Central memory CD8-positive, alpha-beta T cell (primary cell): ENCODE data around the gene ATP2B3.

Experiments used
- ATAC-seq: fragments of 150-1000 bp; cut with Tn5 transposase; replicated peaks from 2 replicates; pipeline ENCODE4 v1.10.0; 2022; ENCODE audit warnings: mild to moderate bottlenecking, moderate FRiP score, moderate number of reproducible peaks; ENCODE audit not compliant: poor library complexity, severe bottlenecking; ENCODE audit errors: extremely low read depth
- DNase-seq, 2 donors: peaks; one replicate each; pipeline ENCODE4 v3.0.0; 2021; ENCODE audit warnings: low spot score in 2 of 2
- H3K27ac Mint-ChIP-seq: one replicate; pipeline ENCODE4 v1.8.0; 2022; ENCODE audit warnings: low read depth, mild to moderate bottlenecking, moderate library complexity, mixed read lengths
- H3K27me3 Mint-ChIP-seq: one replicate; pipeline ENCODE4 v1.8.0; 2022; ENCODE audit warnings: mixed read lengths
- H3K36me3 Mint-ChIP-seq: one replicate; pipeline ENCODE4 v1.8.0; 2022; ENCODE audit warnings: mild to moderate bottlenecking, moderate library complexity, mixed read lengths; ENCODE audit not compliant: insufficient read depth
- H3K4me1 Mint-ChIP-seq: one replicate; pipeline ENCODE4 v1.8.0; 2022; ENCODE audit warnings: mixed read lengths
- H3K4me3 Mint-ChIP-seq: one replicate; pipeline ENCODE4 v1.8.0; 2022; ENCODE audit warnings: mild to moderate bottlenecking, moderate library complexity, mixed read lengths
- H3K9me3 Mint-ChIP-seq: one replicate; pipeline ENCODE4 v1.8.0; 2022; ENCODE audit warnings: mixed read lengths

ATP2B3 gene

GRCh38 chrX:153517946-153518834 is 748 bp downstream of the ATP2B3 start:
- no peaks in the 10 kb centered on the region for H3K4me1 Mint-ChIP-seq
- no peak overlapping the region for H3K4me3 Mint-ChIP-seq
- no peaks in the 10 kb centered on the region for H3K36me3 Mint-ChIP-seq
- ATAC-seq (no peak), DNase-seq (no peak)
- H3K27ac Mint-ChIP-seq = no peak overlapping the region
- peaks cover 35% of the 10 kb centered on the region for H3K27me3 Mint-ChIP-seq
- H3K9me3 Mint-ChIP-seq = no peaks in the 10 kb centered on the region

DNA sequence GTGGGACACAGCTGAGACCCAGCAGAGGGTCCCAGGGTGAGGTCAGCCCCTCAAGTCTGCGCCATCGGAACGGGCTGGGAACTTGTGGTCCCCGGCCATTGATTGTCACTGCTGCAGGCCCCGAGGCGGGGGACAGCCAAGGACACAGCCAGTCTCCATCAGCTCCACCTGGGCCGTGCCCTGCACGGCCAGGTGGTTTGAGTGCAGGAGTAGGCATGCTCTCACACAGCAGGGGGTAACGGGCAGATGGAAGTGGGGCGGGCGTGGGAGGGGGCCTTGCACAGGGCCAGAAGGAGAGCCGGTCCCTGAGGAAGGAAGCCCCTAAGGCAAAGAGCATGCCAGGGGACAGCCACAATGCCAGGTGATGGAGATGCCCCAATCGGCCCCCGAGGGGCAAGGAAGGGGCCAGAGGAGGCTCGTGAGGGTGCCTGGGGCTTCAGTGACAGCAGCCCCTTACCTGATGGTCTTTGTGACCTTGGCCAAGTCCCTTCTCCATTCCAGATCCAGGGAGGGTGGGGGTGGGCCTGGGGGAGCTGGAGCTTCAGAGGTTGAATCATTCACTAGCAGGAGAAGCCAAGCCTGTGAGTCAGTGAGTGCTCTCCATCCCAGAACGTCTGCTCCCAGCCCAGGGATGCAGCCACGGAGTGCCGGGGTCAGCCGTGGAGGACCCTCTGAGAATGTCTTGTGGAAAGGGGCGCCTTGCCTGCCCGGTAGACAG is 2.3 kb downstream of the ATP2B3 start:
- H3K9me3 Mint-ChIP-seq = no peaks in the 10 kb centered on the region
- no peaks in the 10 kb centered on the region for H3K4me1 Mint-ChIP-seq
- H3K4me3 Mint-ChIP-seq = no peak overlapping the region
- H3K36me3 Mint-ChIP-seq = no peaks in the 10 kb centered on the region
- no peak for DNase-seq
- no peak for ATAC-seq
- peaks cover 42% of the 10 kb centered on the region for H3K27me3 Mint-ChIP-seq
- no peak overlapping the region for H3K27ac Mint-ChIP-seq

DNA sequence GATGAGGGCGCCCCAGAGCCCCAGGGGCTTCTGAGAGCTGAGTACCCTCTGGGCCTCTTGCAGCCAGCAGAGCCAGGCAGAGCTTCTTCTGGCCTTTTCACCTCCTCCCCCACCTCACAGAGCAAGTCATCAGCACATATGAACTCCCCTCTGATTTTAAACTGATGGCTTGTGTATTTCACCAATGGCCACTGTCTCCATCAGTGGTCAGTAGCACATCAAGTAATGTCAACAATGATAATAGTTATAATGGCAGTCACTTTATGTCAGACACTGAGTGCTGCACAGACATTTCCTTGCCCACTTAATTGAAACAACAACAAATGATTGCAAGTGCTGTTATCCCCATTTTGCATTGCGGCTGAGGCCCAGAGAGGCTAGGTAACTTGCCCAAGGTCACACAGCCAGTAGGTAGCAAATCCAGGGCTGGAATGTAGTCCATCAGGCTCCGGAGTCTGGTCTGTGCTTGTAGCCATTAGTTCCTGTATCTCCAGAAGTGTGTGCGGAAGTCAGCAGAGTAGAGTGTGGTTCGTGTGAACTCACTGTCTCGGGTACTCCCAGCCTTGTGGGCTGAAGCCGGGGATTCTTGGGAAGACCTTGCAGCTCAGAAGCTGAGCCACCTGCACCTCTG is 3.0 kb downstream of the ATP2B3 start:
- Mint-ChIP-seq H3K4me3 (no peak overlapping the region), H3K27ac (no peak overlapping the region), H3K36me3 (no peaks in the 10 kb centered on the region), H3K27me3 (peaks cover 41% of the 10 kb centered on the region), H3K4me1 (no peaks in the 10 kb centered on the region), H3K9me3 (no peaks in the 10 kb centered on the region)
- DNase-seq = no peak
- no peak for ATAC-seq

GRCh38 chrX:153521034-153521433 is 3.6 kb downstream of the ATP2B3 start:
- no peak overlapping the region for H3K27ac Mint-ChIP-seq
- no peak overlapping the region for H3K4me3 Mint-ChIP-seq
- ATAC-seq (no peak), DNase-seq (no peak)
- H3K4me1 Mint-ChIP-seq = no peaks in the 10 kb centered on the region
- H3K9me3 Mint-ChIP-seq = no peaks in the 10 kb centered on the region
- H3K36me3 Mint-ChIP-seq = no peaks in the 10 kb centered on the region
- peaks cover 35% of the 10 kb centered on the region for H3K27me3 Mint-ChIP-seq

GRCh38 chrX:153522259-153522658 is 4.8 kb downstream of the ATP2B3 start:
- no peaks in the 10 kb centered on the region for H3K36me3 Mint-ChIP-seq
- no peak overlapping the region for H3K27ac Mint-ChIP-seq
- no peak for DNase-seq
- H3K9me3 Mint-ChIP-seq = no peaks in the 10 kb centered on the region
- ATAC-seq = no peak
- H3K4me3 Mint-ChIP-seq = no peak overlapping the region
- H3K27me3 Mint-ChIP-seq = peaks cover 30% of the 10 kb centered on the region
- no peaks in the 10 kb centered on the region for H3K4me1 Mint-ChIP-seq

DNA sequence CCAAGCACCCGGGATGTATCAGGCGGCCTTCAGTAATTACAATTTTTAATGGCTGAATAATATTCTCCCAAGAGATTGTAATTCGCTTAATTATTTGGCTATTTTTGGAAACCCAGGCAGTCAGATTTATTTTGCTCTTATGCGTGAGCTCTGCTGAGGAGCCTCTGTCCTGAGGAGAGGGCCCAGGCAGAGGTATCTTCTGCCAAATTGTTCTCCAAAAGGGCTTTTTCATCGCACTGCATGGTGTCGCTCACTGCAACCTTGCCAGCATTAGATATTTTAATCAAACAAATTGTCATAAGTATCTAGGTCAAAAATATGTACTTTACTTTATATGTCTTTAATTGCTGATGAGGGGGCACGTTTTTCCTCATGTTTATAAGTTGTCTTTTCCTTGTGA is 5.8 kb downstream of the ATP2B3 start:
- Mint-ChIP-seq H3K27ac (no peak overlapping the region), H3K36me3 (no peaks in the 10 kb centered on the region), H3K9me3 (no peaks in the 10 kb centered on the region), H3K4me3 (no peak overlapping the region), H3K27me3 (peaks cover 28% of the 10 kb centered on the region), H3K4me1 (no peaks in the 10 kb centered on the region)
- DNase-seq (no peak), ATAC-seq (no peak)

DNA sequence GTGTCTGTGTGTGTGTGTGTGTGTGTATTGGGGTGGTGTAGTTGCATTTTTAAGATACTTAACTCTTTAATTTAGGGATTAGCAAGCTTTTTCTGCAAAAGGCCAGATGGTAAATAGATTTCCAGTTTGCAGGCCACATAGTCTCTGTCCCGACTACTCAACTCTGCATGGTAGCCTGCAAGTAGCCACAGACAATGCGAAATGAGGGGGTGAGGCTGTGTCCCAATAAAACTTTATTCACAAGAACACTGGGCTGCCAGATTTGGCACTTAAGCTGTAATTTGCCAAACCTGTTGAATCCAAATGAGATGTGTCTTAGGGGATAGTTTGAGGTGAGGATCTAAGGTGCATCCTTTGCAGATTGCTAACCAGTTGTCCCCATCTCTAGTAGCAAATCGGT is 6.8 kb downstream of the ATP2B3 start:
- H3K27me3 Mint-ChIP-seq = peaks cover 19% of the 10 kb centered on the region
- H3K27ac Mint-ChIP-seq = no peak overlapping the region
- H3K4me3 Mint-ChIP-seq = no peak overlapping the region
- ATAC-seq (no peak), DNase-seq (no peak)
- no peaks in the 10 kb centered on the region for H3K9me3 Mint-ChIP-seq
- no peaks in the 10 kb centered on the region for H3K4me1 Mint-ChIP-seq
- no peaks in the 10 kb centered on the region for H3K36me3 Mint-ChIP-seq

- Mint-ChIP-seq H3K27ac (no peak overlapping the region), H3K36me3 (no peaks in the 10 kb centered on the region), H3K9me3 (no peaks in the 10 kb centered on the region), H3K4me1 (no peaks in the 10 kb centered on the region), H3K4me3 (no peak overlapping the region), H3K27me3 (peaks cover 17% of the 10 kb centered on the region)
- no peak for DNase-seq
- no peak for ATAC-seq
Observed at GRCh38 chrX:153525451-153525850, 8.0 kb downstream of the ATP2B3 start.

GRCh38 chrX:153526042-153526441 is 8.6 kb downstream of the ATP2B3 start:
- no peak for DNase-seq
- H3K36me3 Mint-ChIP-seq = no peaks in the 10 kb centered on the region
- peaks cover 17% of the 10 kb centered on the region for H3K27me3 Mint-ChIP-seq
- ATAC-seq = no peak
- no peaks in the 10 kb centered on the region for H3K9me3 Mint-ChIP-seq
- H3K4me3 Mint-ChIP-seq = no peak overlapping the region
- H3K27ac Mint-ChIP-seq = no peak overlapping the region
- H3K4me1 Mint-ChIP-seq = no peaks in the 10 kb centered on the region

- H3K27me3 Mint-ChIP-seq = peaks cover 13% of the 10 kb centered on the region
- H3K4me1 Mint-ChIP-seq = no peaks in the 10 kb centered on the region
- ATAC-seq (no peak), DNase-seq (no peak)
- no peaks in the 10 kb centered on the region for H3K36me3 Mint-ChIP-seq
- no peak overlapping the region for H3K27ac Mint-ChIP-seq
- no peaks in the 10 kb centered on the region for H3K9me3 Mint-ChIP-seq
- no peak overlapping the region for H3K4me3 Mint-ChIP-seq
Observed at GRCh38 chrX:153526801-153527200, 9.4 kb downstream of the ATP2B3 start.

- Mint-ChIP-seq H3K27ac (no peak overlapping the region), H3K9me3 (no peaks in the 10 kb centered on the region), H3K4me1 (no peaks in the 10 kb centered on the region), H3K36me3 (no peaks in the 10 kb centered on the region), H3K4me3 (no peak overlapping the region), H3K27me3 (peaks cover 9% of the 10 kb centered on the region)
- ATAC-seq = no peak
- DNase-seq = no peak
Observed at GRCh38 chrX:153527208-153527607, 9.8 kb downstream of the ATP2B3 start.

GRCh38 chrX:153530411-153531129 is 13.1 kb downstream of the ATP2B3 start:
- no peak overlapping the region for H3K4me3 Mint-ChIP-seq
- H3K27ac Mint-ChIP-seq = no peak overlapping the region
- no peaks in the 10 kb centered on the region for H3K9me3 Mint-ChIP-seq
- no peaks in the 10 kb centered on the region for H3K27me3 Mint-ChIP-seq
- no peak for DNase-seq
- no peaks in the 10 kb centered on the region for H3K4me1 Mint-ChIP-seq
- no peaks in the 10 kb centered on the region for H3K36me3 Mint-ChIP-seq
- ATAC-seq = no peak
